T-helper 9 cell (primary cell): ENCODE measurements around the gene OSBPL5.

ENCODE experiments used
- DNase-seq: peaks from one replicate; pipeline ENCODE4 v3.0.0-alpha.2; 2020
- total RNA-seq, 2 donors: gene quantifications; one replicate each; lab custom pipeline; 2026; lab: John Stamatoyannopoulos, UW

The OSBPL5 gene, protein sequence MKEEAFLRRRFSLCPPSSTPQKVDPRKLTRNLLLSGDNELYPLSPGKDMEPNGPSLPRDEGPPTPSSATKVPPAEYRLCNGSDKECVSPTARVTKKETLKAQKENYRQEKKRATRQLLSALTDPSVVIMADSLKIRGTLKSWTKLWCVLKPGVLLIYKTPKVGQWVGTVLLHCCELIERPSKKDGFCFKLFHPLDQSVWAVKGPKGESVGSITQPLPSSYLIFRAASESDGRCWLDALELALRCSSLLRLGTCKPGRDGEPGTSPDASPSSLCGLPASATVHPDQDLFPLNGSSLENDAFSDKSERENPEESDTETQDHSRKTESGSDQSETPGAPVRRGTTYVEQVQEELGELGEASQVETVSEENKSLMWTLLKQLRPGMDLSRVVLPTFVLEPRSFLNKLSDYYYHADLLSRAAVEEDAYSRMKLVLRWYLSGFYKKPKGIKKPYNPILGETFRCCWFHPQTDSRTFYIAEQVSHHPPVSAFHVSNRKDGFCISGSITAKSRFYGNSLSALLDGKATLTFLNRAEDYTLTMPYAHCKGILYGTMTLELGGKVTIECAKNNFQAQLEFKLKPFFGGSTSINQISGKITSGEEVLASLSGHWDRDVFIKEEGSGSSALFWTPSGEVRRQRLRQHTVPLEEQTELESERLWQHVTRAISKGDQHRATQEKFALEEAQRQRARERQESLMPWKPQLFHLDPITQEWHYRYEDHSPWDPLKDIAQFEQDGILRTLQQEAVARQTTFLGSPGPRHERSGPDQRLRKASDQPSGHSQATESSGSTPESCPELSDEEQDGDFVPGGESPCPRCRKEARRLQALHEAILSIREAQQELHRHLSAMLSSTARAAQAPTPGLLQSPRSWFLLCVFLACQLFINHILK
- 4.8 to 6.6 reads per million in 2 donors for total RNA-seq

DNA sequence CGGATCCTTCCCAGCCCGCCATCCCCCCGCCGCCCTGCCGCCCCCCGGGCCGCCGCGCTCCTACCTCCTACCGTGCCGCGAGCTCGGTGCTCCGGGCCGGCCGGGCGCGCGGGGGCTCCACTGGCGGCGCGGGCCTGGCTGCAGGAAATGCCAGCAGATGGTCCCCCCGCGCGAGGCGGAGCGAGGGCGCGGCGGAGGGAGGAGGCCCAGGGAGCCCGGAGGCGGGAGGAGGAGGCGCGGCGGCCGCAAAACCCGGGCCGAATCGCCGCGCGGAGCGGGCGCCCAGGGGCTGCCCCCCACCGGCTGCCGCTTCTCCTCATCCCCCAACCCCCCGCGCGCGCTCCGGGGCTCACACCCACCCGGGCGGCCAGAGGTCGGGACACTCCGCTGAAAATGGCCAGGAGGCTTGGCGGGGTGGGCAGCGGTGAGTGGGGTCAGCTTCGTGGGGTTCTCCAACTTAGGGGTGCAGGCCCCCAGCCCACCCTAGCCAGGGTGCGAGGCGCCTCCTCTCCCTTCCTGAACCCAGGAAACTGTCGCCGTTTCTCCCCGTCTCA is at the start of gene OSBPL5:
Gene OSBPL5 (minus strand): TSS at position 159 of the 554 bp plus-strand sequence. CDS start 36,162 bp downstream, outside the sequence.
- DNase-seq = peak; percentile 11

DNA sequence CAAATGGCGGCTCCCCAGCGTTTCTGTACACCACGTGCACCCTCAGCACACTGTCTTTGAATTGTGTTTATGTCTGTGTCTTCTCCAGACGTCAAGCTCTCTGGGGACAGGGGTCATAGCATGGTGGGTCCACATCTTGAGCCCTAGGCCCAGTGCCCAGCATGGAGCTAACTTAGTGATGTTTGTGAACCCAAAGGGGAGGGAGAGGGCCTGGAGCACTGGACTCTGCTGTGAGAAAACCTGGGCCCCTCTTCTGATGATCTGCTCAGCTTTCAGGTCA is 49.2 kb upstream of the OSBPL5 start:
- DNase-seq = no peak

DNA sequence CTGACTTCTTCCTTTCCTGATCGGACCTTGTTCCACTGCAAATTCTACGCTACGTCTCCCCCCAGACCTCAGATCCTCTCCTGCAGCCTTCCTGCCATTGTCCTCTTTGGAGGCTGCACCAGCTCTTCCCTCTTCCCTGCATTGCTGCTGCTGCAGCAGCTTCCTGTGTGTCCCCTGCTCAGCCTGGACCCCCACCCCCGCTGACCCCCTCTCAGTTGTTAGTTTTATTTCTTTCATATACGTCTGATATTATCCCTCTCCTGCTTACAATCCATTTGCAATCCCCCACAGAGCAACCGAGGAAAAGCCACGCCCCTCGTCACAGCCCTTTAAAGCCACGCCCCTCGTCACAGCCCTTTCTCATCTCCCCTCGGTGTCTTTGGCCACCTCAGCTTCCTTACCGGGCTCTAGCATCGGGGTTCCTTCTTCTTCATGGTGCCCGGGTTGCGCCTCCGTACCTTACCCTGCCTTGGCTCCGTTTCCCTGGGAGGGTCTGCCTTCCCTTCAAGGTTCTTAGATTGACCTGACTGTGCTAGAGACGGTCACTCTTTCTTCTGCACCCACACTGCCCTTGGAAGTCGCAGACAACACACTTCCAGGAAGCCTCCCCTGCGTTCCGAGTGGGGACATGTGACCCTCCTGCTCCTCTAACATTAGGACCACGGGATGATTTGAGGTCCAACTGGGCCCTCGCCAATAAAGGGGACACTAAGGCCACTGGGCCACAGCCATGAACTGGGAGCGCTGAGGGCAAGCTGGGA is 48.7 kb upstream of the OSBPL5 start:
- no peak for DNase-seq

DNA sequence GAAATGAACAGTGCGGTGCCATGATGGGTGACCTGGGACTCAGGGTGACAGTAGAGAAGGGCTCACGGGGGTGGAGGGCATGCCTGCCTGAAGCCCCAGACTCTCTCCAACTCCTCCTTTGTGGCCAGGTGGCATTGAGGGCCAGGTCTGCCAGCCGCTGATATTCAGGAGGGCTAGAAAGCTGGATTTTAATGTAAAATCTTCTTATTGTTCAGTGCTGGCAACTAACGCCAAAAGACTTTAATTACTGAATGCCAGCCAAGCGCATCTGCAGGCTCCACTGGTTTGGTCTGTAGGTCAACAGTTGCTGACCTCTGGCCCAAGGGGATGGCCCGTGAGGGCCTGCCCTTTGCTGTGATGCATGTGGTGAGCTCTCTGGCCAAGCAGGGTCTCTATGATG is 43.2 kb upstream of the OSBPL5 start:
- DNase-seq = no peak

DNA sequence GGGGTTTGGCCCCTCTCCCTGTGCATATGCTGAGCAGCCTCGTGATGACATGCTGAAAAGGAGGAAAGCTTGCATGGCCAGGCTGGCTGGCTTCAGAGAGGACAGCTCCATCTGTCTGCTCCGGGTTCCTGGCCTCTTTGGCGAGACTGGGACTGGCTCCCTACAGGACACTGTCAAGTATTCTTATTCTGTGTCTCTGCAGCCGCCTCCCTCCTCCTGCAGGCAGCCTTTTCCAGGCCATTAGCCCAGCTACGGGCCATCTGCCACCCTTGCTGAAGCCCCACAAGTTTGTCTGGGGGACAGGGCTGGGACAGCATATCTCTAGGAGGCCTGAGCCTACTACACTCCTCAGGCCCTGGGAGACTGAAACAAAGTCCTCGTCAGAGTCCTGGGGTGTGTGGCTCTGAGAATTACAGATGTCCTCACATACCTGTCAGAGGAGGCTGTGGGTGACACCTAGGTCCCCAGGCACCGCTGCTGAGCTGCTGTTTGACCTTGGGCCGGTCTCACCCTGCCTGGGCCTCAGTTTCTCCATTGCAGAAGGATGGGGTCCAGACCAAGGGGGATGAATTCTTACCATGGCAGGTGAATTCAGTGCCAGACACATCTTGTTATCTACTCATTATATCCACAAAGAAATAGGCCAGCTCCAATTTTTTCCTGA is 42.5 kb upstream of the OSBPL5 start:
- no peak for DNase-seq

DNA sequence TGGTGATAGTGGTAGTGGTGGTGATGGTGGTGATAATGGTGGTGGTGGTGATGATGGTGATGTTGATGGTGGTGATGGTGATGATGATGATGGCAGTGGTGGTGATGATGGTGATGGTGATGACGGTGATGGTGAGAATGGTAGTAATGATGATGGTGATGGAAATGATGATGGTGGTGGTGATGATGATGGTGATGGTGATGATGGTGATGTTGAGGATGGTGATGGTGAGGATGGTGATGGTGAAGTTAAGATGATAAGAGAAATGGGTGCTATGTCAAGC is 41.8 kb upstream of the OSBPL5 start:
- no peak for DNase-seq

DNA sequence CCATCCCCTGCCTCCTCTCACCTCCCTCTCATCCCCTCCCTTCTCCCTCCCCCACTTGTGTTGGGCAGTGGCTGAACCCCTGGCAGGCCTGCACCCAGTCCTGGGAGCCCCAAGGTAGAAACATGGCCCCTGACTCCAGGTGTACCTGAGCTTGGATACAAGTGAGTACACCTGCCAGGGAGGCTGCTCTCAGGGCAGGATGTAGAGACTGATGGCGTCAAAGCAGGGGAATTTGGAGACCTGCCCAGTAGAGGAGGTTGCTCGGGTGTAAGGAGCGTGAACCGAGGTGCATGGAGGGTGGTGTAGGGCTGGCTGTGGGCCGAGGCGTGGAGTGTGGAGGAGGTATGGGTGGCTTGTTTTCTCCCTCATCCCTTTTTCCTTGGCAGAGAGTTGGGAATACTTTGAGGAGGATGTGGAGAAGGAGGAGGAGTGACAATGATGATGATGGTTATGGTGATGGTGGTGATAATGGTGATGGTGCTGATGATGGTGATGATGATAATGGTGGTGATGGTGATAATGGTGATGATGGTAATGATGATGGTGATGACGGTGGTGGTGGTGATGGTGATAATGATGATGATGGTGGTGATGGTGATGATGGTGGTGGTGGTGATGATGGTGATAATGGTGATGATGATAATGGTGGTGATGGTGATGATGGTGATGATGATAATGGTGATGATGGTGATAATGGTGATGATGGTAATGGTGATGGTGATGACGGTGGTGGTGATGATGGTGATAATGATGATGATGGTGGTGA is 41.2 kb upstream of the OSBPL5 start:
- no peak for DNase-seq

DNA sequence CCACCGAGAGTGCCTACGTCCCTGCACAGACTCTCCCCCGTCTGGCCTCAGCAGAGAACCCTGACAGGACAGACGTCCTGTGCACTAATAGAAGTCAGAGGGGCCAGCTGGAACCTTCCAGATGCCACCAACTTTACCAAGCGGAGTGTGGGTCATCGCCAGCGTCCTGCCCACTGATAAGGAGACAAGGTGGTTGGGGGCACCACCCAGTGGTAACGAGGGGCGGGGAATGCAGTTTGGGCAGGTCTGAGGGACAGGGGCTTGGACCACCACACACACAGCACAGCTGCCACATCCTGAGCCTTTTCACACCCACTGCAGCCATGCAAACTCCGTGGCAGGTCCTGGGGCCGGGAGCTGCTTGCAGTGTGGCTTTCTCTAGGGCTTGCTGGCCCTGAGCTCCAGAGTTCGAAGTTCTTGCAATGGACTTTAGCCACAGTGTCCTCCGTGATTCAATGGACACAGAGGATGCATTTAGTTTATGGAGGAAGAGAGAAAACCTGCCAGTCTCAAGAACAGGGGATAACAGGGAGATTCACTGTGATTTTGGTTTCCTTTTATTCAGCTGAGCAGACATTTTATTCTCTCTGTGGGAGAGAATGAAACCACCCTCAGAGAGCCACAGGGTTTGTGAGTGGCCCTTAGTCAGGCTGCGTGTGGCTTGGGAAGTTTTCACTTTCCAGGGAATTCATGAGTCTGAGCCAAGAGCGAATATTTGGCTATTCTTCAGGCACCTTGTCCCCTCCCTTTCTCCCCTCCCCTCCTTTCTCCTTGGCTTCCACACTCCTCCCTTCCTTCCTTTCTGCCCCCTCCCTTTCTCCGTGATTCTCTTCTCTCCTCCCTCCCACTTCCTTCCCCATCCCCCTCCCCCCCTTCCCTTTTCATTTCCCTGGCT is 40.4 kb upstream of the OSBPL5 start:
- no peak for DNase-seq

DNA sequence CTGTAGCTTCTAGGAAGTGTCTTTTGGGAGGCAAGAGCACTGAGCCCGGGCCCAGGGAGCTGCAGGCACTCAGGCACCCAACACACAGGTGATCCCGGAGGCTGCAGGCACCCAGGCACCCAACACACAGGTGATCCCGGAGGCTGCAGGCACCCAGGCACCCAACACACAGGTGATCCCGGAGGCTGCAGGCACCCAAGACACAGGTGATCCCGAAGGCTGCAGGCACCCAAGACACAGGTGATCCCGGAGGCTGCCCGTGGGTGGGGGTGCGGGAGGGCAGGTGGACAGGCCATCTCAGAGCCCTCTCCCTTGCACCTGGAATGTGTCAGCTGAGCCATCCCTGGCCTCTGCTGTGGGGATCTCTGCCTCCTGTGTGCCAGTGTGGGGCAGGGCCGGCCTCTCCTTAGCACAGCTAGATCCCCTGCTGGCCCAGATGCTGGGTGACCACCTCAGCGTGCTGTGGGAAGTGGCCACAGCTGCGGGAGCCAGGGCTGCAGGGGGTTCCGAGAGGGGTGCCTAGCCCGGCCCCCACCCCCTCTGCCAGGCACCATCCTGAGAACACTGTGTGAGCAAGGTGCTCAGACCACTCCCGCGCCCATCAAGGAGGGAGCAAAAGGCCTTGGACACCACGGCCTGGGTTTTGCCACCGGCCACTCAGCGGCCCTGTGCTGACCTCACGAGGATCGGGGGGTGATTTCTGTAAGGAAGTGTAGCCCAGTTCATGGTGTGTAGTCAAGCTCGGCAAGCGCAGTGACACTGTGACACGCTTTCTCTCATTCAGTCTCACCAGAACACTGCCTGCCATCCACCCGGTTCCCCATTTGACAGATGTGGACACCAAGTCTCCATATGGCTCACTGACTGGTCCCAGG is 39.3 kb upstream of the OSBPL5 start:
- no peak for DNase-seq

DNA sequence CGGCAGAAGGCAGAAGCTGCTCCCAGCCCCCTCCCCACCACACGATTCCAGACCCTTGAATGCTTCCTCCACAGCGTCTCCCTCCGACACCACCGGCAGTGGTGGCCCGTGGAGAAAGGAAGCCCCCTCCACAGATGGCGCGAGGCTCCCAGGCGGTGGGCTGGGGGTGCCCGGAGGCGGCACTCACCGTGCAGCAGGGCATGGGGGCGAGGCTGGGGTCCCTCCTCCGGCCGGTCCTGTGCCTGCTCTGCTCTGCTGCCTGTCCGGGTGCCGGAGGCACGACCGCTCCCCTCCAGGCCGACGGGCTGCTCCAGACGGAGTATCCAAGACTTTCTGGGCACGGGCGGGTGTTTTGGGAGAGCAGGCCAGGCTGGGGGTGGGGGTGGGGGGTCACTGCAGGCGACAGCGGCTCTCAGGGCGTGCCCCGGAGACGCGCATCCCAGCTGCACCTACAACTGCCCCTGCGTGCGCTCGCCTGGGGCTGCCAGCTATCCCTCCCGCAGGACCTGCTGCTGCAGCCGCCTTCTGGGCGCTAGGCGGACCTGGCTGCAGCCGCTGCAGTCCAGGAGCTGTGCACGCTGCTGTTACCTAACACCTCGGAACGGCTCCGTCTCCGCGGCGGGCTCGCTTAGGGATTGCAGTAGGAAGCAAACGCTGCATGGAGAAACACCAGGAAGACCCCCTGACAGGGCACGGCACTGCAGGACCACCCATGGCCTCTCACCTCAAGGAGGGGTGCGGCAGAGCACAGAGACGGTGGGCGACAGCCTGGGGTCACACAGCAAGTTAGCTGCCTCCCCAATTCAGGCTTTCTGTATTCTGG is 38.3 kb upstream of the OSBPL5 start:
- DNase-seq = no peak

DNA sequence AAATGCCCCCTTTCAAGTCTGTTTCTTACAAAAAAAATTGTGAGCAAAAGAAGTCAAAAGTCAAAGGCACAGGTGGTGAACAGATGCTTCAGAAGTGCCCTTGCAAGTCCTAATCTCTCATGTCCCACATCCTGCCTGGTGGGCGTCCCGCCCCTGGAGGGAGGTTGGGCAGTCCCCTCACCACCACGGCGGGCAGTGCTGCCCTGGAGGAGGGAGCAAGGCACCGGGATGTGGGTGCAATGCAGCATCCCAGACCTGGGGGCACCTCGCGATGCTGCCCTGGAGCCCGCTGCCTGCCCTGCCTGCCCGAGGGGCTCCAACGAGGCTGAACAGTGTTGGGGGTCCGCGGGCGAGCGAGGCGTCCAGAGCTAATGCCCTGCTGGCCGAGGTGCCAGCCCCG is 37.6 kb upstream of the OSBPL5 start:
- no peak for DNase-seq

DNA sequence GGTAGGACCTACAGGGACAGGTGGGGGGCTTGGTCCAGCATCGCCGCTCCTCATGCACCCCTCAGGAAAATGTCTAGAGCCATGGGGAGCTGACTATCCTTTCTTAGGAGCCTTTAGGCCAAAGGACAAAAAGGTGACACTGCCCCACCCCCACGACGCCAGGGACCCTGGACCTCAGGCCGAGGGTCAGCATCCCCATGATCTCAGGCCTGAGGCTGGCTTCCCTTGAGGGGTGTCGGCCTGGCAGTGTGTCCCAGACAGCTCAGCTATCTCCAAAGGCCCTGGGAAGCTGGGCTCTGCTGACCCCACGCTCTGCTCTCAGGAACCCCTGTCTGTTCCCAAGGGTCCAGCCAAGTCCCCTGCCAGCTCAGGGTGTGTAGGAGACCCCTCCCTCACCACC is 37.2 kb upstream of the OSBPL5 start:
- DNase-seq = no peak

DNA sequence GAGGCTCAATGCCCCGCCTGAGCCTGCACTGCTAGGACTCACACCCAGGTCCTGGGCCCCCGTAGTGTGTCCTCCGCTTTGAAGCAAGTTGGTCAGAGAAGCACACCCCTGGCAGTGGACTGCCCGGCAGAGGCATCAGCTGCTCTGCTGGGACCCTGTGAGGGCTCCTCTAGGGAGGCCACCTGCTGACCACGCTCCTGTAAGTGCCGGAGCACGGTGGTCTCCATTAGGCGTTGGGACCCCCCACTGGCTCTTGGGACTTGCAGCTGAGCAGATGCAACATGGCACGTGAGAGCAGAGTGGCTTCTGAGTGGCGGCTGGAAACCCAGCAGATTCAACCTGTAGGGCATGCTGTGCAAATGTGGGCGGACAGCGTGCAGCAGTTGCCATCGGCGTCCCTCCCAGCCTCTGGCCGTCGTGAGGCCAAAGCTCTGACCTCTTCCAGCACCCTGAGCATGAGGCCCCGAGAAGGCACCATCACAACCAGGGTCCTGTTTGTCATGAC is 36.6 kb upstream of the OSBPL5 start:
- DNase-seq = no peak

DNA sequence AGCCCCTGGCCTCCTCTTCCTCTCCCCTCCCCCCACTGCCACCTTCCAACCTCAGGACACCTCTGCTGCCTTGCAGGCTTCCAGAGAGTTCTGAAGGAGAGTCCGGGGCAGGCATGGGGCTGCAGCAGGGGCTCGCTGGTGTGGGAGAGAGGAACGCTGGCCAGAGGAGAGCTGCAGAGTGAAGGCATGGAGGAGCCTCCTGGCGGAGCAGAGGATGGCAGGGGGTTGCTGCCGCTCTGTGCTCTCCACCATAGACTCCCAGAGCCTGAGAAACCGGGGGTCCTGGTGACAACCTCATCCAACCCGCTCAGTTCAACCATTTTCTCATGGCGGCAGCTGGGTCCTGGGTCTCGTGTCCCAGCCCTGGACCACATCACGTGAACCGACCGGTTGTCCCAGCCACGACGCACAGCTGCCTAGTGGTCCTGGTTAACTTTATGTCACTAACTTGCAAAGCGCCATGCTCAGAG is 36.0 kb upstream of the OSBPL5 start:
- DNase-seq = no peak

DNA sequence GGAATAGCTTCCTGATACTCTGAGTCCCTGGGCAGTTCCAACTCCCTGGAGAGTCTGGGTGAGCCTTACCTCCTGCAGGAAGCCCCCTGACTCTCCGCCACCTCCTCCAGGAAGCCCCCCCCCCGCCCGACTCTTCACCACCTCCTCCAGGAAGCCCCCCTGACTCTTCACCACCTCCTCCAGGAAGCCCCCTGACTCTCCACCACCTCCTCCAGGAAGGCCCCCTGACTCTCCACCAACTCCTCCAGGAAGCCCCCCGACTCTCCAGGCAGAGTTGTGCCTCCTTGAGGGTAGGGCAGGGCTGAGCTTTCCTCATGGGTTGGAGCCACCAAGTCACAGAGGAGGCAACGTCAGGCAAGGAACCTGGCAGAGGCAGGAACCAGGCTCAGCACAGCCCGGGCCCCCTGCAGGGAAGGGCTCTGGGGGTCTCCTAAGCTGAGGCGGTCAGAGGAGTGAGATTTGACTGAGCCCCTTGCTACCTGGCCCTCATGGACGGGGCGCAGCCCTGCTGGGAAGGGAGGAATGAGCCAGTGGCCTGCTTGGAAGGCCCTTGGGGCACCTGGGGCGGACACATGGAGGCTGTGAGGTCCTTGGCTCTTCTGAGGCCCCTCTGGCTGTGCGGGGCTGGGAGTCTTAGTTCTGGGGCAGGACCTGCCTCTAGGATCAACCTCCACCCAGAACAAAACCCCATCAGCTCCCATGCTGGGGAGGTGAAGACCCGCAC is 35.4 kb upstream of the OSBPL5 start:
- DNase-seq = no peak

DNA sequence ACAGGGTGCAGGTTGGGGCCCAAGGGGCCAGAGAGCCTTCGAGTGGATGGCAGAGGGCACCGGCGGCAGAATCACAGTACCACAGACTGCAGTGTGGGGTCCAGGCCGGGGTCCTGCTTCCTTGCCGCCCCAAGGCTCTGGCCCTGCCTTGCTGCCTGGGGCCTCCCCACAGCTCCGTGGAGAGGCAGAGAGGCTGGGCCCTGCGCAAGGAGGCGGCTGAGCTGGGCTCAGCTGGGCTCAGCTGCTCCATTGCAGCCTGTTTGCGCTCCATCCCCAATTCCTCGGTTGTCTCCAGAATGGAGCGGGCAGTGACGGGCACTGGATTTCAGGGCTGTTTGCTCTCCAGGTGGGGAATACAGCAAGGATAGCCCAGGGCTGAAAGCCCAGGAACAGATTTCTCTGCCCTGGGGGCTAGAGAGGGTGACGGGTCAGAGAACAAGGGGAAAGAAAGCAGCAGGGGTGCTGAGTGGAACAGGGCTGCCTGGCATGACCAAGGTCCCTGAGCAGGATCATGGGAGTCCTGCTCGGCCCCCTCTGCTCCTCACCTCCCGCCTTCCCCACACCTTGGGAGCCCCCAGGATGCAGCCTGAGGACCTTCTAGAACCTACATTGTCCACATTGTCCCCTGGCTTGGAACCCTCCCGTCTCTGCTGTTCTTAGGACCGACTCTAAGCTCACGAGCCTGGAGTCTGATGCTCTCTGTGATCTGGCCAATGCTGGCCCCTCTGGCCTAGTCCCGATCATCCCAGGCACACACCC is 34.6 kb upstream of the OSBPL5 start:
- no peak for DNase-seq

DNA sequence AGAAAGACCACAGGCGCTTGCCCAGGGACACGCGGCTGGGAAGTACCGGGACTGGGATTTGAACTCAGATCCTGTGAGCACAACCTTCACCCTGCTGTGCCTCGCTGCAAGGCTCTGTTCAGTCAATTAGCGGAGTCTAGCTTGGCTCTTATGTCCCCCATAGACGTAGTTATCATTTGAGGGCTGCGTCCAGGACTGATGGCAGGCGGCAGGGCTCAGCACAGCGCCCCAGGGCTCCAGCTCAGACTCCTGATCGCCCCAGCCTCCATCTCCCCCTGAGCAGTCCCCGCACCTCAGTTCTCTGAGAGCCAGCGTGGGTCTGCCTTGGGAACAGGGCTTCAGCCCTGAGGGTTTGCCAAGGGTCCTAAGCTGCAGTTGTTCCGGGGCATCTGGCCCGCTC is 33.7 kb upstream of the OSBPL5 start:
- DNase-seq = no peak
